ENCODE data around the gene RCAN1. TPM values are rescaled to one million over a fixed set of nuclear protein-coding genes. Genes with fewer than 3 reads are reported as not detected.

Gene RCAN1
- total RNA-seq, 2 experiments from 2014 or later, result 7.8 to 8.1 TPM

DNA sequence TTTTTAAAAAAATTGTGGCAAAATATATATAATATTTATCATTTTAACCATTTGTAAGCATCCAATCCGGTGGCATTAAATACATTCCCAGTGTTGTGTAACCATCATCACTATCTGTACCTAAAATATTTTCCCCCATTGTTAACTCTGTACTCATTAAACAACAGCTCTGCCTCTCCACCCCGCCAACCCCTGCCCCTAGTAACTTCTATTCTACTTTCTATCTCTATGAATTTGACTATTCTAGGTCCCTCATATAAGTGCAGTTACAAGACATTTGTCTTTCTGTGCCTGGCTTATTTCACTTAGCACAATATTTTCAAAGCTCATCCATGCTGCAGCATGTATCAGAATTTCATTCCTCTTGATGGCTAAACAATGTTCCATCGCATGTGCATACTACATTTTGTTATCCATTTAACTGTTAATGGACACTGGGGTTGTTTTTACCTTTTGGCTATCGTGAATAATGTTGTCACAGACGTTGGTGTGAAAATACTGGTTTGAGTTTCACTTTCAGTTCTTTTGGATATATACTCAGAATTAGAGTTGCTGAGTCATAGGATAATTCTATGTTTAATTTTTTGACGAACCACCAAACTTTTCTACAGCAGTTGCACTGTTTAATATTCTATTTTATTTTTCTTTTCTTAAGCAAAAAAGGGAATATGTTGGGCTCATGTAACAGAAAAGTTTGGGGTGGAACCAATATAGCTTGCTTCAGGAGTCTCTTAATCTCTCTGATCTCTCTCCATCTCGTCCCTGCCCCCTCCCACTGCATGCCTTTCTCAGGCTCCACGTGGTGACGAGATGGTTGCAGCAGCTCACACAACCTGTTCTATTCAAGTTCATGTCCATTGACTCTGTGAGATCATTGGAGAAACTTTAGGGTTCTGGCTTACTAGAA is 25.2 kb upstream of the RCAN1 start:
- ATAC-seq, result peak; percentile 51
- H3K9me3 Mint-ChIP-seq (ENCODE audit: insufficient read depth), result no peaks in the 10 kb centered on the region
- H3K4me3 Mint-ChIP-seq, result peak overlapping the region; percentile 59
- peak overlapping the region; percentile 83 for H3K27ac Mint-ChIP-seq
- H3K4me1 Mint-ChIP-seq (ENCODE audit: low read depth), result peaks cover 25% of the 10 kb centered on the region
- DNase-seq, result peak; percentile 35
- no peaks in the 10 kb centered on the region for H3K27me3 Mint-ChIP-seq (ENCODE audit: low read depth)
- ChIA-PET POLR2A (interaction anchor here (0.9 kb wide), 1 partner anchor 26 kb away, joined by 3 read pairs; no protein-coding TSS in a partner anchor), CTCF (interaction anchor here (1.0 to 2.1 kb wide), 2 partner anchors 9 to 278 kb away, joined by 4 to 8 read pairs; no protein-coding TSS in a partner anchor)
- peaks cover 4% of the 10 kb centered on the region for H3K36me3 Mint-ChIP-seq (ENCODE audit: low read depth)

DNA sequence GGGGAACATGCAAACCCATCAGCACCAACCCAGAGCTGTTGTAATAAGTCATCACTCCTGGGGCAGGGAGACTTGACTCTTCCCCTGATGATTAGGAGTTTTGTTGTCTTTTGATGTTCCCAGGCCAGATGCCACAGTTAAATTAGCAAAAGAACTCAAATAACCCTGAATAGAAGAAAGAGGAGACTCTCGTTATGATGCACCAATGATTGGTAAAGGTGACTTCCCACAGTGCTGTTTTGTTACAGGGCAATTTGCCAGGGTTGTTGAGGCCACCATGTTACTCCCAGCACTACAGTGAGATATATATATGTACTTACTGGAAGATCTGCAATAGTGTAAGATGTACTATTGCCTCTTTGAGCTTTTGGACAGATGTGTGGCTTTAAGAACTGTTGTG is 24.3 kb upstream of the RCAN1 start:
- Mint-ChIP-seq H3K27me3 (ENCODE audit: low read depth) (no peaks in the 10 kb centered on the region), H3K36me3 (ENCODE audit: low read depth) (peaks cover 4% of the 10 kb centered on the region), H3K4me1 (ENCODE audit: low read depth) (peaks cover 25% of the 10 kb centered on the region), H3K4me3 (no peak overlapping the region), H3K9me3 (ENCODE audit: insufficient read depth) (no peaks in the 10 kb centered on the region), H3K27ac (no peak overlapping the region)
- DNase-seq (no peak), ATAC-seq (no peak)
- CTCF ChIA-PET, result interaction anchor here (2.1 kb wide), 1 partner anchor 8 kb away, joined by 8 read pairs; no protein-coding TSS in a partner anchor
- POLR2A ChIA-PET, result no interaction called here

DNA sequence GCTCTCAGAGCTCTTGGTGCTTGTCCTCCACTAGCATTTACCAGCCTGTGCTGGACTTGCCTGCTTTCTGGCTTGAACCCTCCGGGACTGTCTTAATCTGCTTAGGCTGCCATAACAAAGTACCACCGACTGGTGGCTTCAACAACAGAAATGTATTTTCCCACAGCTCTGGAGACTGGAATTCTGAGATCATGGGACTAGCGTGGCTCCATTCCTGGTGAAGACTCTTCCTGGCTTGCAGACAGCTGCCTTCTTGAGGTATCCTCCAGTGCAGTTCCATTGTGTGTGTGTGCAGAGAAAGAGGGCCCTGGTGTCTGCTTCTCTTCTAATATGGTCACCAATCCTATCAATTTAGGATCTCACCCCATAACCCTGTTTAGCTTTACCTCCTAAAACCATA is 22.0 kb upstream of the RCAN1 start:
- H3K4me3 Mint-ChIP-seq, result no peak overlapping the region
- DNase-seq, result no peak
- no peak for ATAC-seq
- H3K27ac Mint-ChIP-seq, result no peak overlapping the region
- POLR2A ChIA-PET, result no interaction called here
- no peaks in the 10 kb centered on the region for H3K27me3 Mint-ChIP-seq (ENCODE audit: low read depth)
- CTCF ChIA-PET, result interaction anchor here (1.0 to 1.5 kb wide), 3 partner anchors 18 to 275 kb away, joined by 3 read pairs; no protein-coding TSS in a partner anchor
- no peaks in the 10 kb centered on the region for H3K9me3 Mint-ChIP-seq (ENCODE audit: insufficient read depth)
- peaks cover 4% of the 10 kb centered on the region for H3K36me3 Mint-ChIP-seq (ENCODE audit: low read depth)
- H3K4me1 Mint-ChIP-seq (ENCODE audit: low read depth), result peaks cover 25% of the 10 kb centered on the region

DNA sequence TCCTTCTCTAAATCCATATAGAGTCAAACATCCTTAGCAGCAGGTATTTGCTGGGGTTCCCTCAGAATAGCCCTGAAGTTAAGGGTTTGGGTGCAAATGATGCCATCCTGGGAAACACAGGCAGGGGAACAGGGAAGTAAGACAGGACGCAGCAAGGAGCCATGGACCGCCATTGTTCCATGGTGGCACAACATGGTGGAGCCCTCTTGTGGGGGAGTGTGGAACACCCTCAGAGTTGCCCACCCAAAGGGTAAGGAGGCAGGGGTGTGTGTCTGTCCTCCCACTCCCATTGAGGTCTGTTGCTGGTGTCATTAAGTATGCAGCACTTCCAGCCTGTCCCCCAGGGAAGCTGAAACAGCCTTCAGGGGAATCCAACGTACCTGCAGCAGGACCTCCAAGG is 20.4 kb upstream of the RCAN1 start:
- Mint-ChIP-seq H3K4me3 (no peak overlapping the region), H3K27ac (no peak overlapping the region), H3K27me3 (ENCODE audit: low read depth) (no peaks in the 10 kb centered on the region), H3K9me3 (ENCODE audit: insufficient read depth) (no peaks in the 10 kb centered on the region), H3K4me1 (ENCODE audit: low read depth) (peaks cover 18% of the 10 kb centered on the region), H3K36me3 (ENCODE audit: low read depth) (no peaks in the 10 kb centered on the region)
- DNase-seq (no peak), ATAC-seq (no peak)
- ChIA-PET POLR2A (no interaction called here), CTCF (interaction anchor here (0.9 kb wide), 1 partner anchor 53 kb away, joined by 4 read pairs; no protein-coding TSS in a partner anchor)

DNA sequence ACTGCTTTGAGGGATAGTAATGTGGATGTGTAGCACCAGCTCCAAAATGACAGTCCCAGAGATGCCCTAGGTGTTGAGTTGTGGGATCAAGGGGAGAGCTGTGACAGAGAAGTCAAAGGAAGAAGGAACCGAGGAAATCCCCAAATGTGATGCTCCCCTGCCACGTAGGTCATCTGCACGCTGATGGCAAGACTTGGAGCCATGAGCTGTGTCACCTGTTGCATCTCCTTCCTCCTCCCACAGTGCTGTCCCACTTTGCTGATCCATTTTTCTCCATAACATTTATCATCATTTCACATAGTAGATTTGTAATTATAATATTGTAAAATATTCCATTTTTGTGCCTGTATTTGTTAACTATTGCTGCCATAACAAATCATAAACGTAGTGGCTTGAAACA is 17.6 kb upstream of the RCAN1 start:
- no peak overlapping the region for H3K27ac Mint-ChIP-seq
- ChIA-PET POLR2A (no interaction called here), CTCF (interaction anchor here (1.2 to 2.8 kb wide), 5 partner anchors 12 to 270 kb away, joined by 3 to 14 read pairs (median 8); no protein-coding TSS in a partner anchor)
- H3K36me3 Mint-ChIP-seq (ENCODE audit: low read depth), result no peaks in the 10 kb centered on the region
- H3K27me3 Mint-ChIP-seq (ENCODE audit: low read depth), result peaks cover 3% of the 10 kb centered on the region
- no peak overlapping the region for H3K4me3 Mint-ChIP-seq
- no peak for ATAC-seq
- no peaks in the 10 kb centered on the region for H3K9me3 Mint-ChIP-seq (ENCODE audit: insufficient read depth)
- DNase-seq, result no peak
- H3K4me1 Mint-ChIP-seq (ENCODE audit: low read depth), result peaks cover 3% of the 10 kb centered on the region

DNA sequence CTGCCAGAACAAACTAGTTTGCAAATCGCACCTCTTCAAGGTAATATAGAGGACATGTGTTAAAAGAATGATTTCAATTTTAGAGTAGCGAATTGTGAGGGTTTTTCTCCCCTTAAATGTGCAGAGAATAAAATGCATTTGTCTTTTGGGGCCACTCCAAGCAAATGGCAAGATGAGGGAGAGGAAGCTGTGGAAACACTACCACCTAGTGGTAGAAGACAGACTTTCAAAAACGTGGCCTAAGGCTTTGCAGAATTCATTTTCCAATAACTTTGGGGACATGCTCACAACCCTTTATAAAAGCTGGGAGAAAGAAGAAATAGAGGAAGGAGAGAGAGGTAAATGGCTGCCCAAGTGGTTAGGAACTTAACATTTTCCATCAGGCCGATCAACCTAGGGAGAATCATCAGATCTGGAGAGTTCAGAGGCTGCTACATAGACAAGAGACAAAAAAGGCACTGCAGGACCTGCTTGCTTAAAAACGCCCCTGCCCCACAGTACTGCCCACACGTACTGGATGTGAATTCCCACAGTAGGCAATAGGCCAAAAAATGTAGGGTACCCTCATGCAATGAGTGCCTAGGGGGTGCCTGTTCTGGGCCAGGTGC is 15.7 kb upstream of the RCAN1 start:
- DNase-seq, result peak; percentile 52
- Mint-ChIP-seq H3K36me3 (ENCODE audit: low read depth) (no peaks in the 10 kb centered on the region), H3K4me3 (no peak overlapping the region), H3K4me1 (ENCODE audit: low read depth) (no peaks in the 10 kb centered on the region), H3K27ac (no peak overlapping the region), H3K9me3 (ENCODE audit: insufficient read depth) (no peaks in the 10 kb centered on the region), H3K27me3 (ENCODE audit: low read depth) (peaks cover 8% of the 10 kb centered on the region)
- ATAC-seq, result peak; percentile 73
- ChIA-PET POLR2A (interaction anchor here (0.6 kb wide), 1 partner anchor 62 kb away, joined by 3 read pairs; no protein-coding TSS in a partner anchor), CTCF (interaction anchor here (0.7 to 2.8 kb wide), 21 partner anchors 8 to 270 kb away, joined by 3 to 14 read pairs (median 4); no protein-coding TSS in a partner anchor)

DNA sequence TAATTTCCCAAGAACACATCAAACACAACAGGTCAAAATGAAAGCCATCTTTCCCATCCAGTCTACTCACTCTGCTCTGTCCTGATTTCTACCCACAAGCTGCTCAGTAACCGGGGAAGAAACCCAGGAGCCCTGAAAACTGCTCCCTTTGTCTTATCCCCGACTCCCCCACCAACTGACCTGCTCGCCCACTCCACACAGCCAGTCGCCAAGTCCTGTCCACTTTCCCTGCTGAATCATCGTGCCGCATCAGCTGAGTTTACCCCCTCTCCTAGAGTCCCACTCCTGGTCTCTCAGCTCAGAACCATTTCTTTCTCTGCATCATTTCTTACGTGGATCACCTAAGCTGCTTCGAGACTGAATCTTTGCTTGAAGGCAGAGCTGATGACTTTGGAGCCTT is 11.2 kb upstream of the RCAN1 start:
- ATAC-seq, result no peak
- H3K36me3 Mint-ChIP-seq (ENCODE audit: low read depth), result no peaks in the 10 kb centered on the region
- no peaks in the 10 kb centered on the region for H3K4me1 Mint-ChIP-seq (ENCODE audit: low read depth)
- no peak overlapping the region for H3K27ac Mint-ChIP-seq
- H3K4me3 Mint-ChIP-seq, result no peak overlapping the region
- no peaks in the 10 kb centered on the region for H3K9me3 Mint-ChIP-seq (ENCODE audit: insufficient read depth)
- no peak for DNase-seq
- ChIA-PET CTCF (interaction anchor here (1.2 kb wide), 2 partner anchors 15 to 264 kb away, joined by 3 to 5 read pairs; no protein-coding TSS in a partner anchor), POLR2A (no interaction called here)
- peaks cover 17% of the 10 kb centered on the region for H3K27me3 Mint-ChIP-seq (ENCODE audit: low read depth)

DNA sequence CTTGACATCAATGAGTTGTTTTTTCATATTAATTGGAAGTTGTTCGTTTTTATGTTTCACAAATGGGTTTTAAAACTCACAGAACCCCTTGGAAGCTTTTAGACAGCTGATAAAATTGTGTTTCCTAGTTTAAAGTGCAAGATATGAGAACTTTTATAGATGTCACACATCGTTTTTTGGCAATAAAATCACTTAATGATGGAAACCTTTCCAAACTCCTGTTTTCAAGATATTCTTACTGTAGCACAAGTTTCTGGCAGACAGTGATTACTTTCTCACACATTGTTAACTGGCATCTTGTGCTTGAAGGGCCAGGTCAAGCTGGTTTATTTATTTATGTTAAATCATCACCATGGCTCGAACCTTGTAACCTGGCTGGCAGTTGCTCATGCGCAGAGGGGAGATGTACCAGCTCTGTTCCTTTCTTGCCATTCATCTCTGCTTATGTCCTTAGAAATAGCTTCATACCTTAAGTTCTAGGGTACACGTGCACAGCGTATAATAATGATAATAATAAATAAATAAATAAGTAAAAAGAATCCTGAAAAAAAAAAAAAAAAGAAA is 10.2 kb upstream of the RCAN1 start:
- no peak overlapping the region for H3K4me3 Mint-ChIP-seq
- DNase-seq (no peak), ATAC-seq (no peak)
- H3K4me1 Mint-ChIP-seq (ENCODE audit: low read depth), result no peaks in the 10 kb centered on the region
- no peak overlapping the region for H3K27ac Mint-ChIP-seq
- POLR2A ChIA-PET, result interaction anchor here (0.6 kb wide), 1 partner anchor 1417 kb away, joined by 3 read pairs; no protein-coding TSS in a partner anchor
- no peaks in the 10 kb centered on the region for H3K36me3 Mint-ChIP-seq (ENCODE audit: low read depth)
- H3K27me3 Mint-ChIP-seq (ENCODE audit: low read depth), result peaks cover 17% of the 10 kb centered on the region
- no peaks in the 10 kb centered on the region for H3K9me3 Mint-ChIP-seq (ENCODE audit: insufficient read depth)
- CTCF ChIA-PET, result interaction anchor here (0.8 kb wide), 1 partner anchor 22 kb away, joined by 3 read pairs; no protein-coding TSS in a partner anchor

DNA sequence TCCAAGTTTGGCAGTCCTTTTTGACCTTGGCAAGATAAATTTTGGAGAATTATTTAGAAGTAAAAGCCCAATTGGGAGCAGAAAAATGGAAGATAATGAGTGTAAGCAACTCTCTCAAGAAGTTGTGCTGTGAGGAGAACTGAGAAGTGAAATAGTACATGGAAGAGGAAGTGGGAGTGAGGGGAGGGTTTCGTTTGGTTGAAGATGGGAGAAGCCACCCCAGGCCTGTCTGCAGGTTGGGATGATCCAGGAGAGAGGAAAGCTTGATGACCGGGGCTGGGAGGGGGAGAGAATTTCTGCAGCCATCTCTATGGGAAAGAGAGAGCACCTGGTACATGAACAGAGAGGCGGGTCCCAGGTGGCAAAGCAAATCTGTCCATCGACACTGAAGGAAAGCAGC is 8.6 kb upstream of the RCAN1 start:
- no peak overlapping the region for H3K27ac Mint-ChIP-seq
- no peak for DNase-seq
- ChIA-PET POLR2A (no interaction called here), CTCF (no interaction called here)
- H3K4me1 Mint-ChIP-seq (ENCODE audit: low read depth), result no peaks in the 10 kb centered on the region
- H3K36me3 Mint-ChIP-seq (ENCODE audit: low read depth), result no peaks in the 10 kb centered on the region
- ATAC-seq, result no peak
- H3K4me3 Mint-ChIP-seq, result no peak overlapping the region
- peaks cover 17% of the 10 kb centered on the region for H3K27me3 Mint-ChIP-seq (ENCODE audit: low read depth)
- H3K9me3 Mint-ChIP-seq (ENCODE audit: insufficient read depth), result no peaks in the 10 kb centered on the region

DNA sequence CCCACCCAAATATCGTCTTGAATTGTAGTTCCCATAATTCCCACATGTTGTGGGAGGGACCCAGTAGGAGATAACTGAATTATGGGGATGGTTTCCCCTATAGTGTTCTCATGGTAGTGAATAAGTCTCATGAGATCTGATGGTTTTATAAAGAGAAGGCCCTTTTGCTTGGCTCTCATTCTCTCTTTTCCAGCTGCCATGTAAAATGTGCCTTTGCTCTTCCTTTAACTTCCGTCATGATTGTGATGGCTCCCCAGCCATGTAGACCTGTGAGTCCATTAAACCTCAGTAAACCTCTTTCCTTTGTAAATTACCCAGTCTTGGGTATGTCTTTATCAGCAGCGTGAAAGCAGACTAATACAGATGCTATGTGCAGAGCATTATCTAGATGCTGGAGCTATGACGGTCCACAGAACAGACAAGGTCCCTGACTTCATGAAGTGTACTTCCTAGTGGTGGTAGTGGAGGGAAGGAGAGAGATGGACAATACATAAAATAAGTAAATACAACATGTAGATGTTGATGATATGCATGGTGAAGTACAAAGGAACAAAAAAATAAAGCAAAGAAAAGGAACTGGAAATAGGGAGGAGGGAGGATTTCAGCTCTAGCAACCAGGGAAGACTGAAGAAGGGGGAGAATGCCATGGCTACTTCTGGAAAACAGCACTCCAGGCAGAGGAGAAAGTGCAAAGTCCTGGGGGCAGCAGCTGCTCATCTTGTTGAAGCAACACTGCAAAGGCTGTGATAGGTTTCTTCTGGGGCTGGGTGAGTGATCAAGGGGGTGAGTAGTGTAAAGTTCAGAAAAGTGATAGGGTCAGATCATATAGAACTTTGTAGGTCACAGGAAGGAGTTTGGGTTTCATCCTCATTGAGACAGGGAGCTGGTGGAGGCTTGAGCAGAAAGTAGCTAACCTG is 6.8 kb upstream of the RCAN1 start:
- H3K4me1 Mint-ChIP-seq (ENCODE audit: low read depth), result no peaks in the 10 kb centered on the region
- DNase-seq, result no peak
- no peak overlapping the region for H3K4me3 Mint-ChIP-seq
- no peaks in the 10 kb centered on the region for H3K9me3 Mint-ChIP-seq (ENCODE audit: insufficient read depth)
- H3K27ac Mint-ChIP-seq, result no peak overlapping the region
- H3K36me3 Mint-ChIP-seq (ENCODE audit: low read depth), result no peaks in the 10 kb centered on the region
- H3K27me3 Mint-ChIP-seq (ENCODE audit: low read depth), result peaks cover 15% of the 10 kb centered on the region
- no peak for ATAC-seq
- CTCF ChIA-PET, result interaction anchor here (0.7 to 1.7 kb wide), 3 partner anchors 9 to 12 kb away, joined by 3 to 8 read pairs (median 4); no protein-coding TSS in a partner anchor
- POLR2A ChIA-PET, result no interaction called here
